HEK293T (cell line): Measurements from ENCODE around the gene RPH3AL.

Experiments used
- ARNT ChIP-seq: fragments of 450-650 bp; IDR thresholded peaks from 2 replicates; pipeline ENCODE4 v1.6.1; 2017; ENCODE audit warnings: mild to moderate bottlenecking
- CTBP1 ChIP-seq: fragments of 450-650 bp; IDR thresholded peaks from 2 replicates; pipeline ENCODE4 v1.6.1; 2016; ENCODE audit warnings: borderline replicate concordance
- FOXM1 ChIP-seq: fragments of 450-650 bp; IDR thresholded peaks from 2 replicates; pipeline ENCODE4 v1.6.1; 2017; ENCODE audit warnings: mild to moderate bottlenecking, borderline replicate concordance
- HDGF ChIP-seq: fragments of 450-650 bp; IDR thresholded peaks from 2 replicates; pipeline ENCODE4 v1.6.1; 2017; ENCODE audit warnings: antibody characterized with exemption, borderline replicate concordance
- L3MBTL2 ChIP-seq: fragments of 450-650 bp; conservative IDR thresholded peaks from 2 replicates; pipeline ENCODE4 v1.6.1; 2016; ENCODE audit warnings: mild to moderate bottlenecking
- SP1 ChIP-seq: fragments of 450-650 bp; IDR thresholded peaks from 2 replicates; pipeline ENCODE4 v1.6.1; 2017

DNA sequence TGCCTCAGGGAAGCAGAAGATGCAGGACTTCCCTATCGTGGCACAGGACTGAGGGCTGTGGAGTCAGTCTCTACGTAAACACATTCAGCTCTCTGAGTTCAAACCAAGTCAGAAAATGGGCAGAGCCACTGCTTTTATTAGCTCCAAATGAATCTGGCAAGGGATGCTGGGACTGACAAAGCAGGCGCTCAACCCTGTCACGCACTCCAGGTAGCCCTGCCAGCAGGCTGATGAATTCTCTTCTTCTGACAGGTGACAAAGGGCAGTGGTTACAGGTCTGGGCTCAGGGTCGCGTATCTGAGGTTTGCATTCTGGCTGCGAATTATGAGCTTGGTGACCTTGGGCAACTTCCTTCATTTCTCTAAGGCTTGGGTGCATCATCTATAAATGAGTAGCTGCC lies 9.4 kb downstream of the RPH3AL start:
- TF ChIP-seq L3MBTL2, result no peak
- no peak for TF ChIP-seq SP1
- TF ChIP-seq ARNT, result no peak
- no peak for TF ChIP-seq CTBP1
- TF ChIP-seq FOXM1, result no peak
- no peak for TF ChIP-seq HDGF
